ENCODE data around the gene TXNRD2. TPM values are rescaled to one million over a fixed set of nuclear protein-coding genes. Genes with fewer than 3 reads are reported as not detected.
"Not testable (repeated sequence)": the region's sequence is repeated elsewhere in the genome, so short reads cannot be mapped to it uniquely, and the experiment has no call there.

Gene TXNRD2
- total RNA-seq, 3 donors from 2014 or later (not counting 1 experiment from before 2014, with no cell fraction given), result 23.5 to 37.3 (median 24.4) TPM

DNA sequence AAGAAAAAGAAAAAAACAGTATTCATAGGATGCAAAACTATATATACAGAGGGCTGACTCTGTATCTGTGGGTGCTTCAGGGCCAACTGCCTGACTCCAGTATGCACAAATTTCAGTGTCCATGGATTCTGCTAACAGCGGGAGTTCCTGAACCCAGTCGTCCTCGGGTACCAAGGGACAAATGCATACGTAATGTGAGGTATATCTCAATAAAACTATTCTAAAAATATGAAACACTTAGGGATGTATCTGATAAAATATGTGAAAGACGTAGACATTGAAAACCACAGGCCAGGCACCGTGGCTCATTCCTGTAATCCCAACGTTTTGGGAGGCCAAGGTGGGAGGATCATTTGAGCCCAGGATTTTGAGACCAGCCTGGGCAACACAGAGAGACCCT, 13.9 kb downstream of the TXNRD2 start:
- H3K36me3 Mint-ChIP-seq, result no peaks in the 10 kb centered on the region
- H3K27ac Mint-ChIP-seq, result no peak overlapping the region
- ATAC-seq (no peak), DNase-seq (no peak)
- H3K27me3 Mint-ChIP-seq (ENCODE audit: low read depth in 2 of 2), result no peaks in the 10 kb centered on the region
- peaks cover 3% of the 10 kb centered on the region for H3K36me3 ChIP-seq (ENCODE audit: control insufficient read depth, insufficient read depth, low read length)
- no peak overlapping the region for H3K4me3 ChIP-seq (ENCODE audit: low read length)
- H3K4me1 Mint-ChIP-seq, result peaks cover 0 to 6% of the 10 kb centered on the region in 2 donors
- intact Hi-C loops (cut with micrococcal nuclease), result no loop called here
- no peak overlapping the region for H3K27ac ChIP-seq (ENCODE audit: low read length)
- no peaks in the 10 kb centered on the region for H3K9me3 Mint-ChIP-seq
- WGBS (ENCODE audit: insufficient coverage), result 91% methylated on average over 4 of the region's 7 CpGs
- no peaks in the 10 kb centered on the region for H3K27me3 ChIP-seq (ENCODE audit: control insufficient read depth, insufficient read depth, low read length)
- H3K9me3 ChIP-seq (ENCODE audit: control insufficient read depth, insufficient read depth, low read length), result no peaks in the 10 kb centered on the region
- no peaks in the 10 kb centered on the region for H3K4me1 ChIP-seq (ENCODE audit: control insufficient read depth, insufficient read depth, low read length)
- TF ChIP-seq, protein P1, sequence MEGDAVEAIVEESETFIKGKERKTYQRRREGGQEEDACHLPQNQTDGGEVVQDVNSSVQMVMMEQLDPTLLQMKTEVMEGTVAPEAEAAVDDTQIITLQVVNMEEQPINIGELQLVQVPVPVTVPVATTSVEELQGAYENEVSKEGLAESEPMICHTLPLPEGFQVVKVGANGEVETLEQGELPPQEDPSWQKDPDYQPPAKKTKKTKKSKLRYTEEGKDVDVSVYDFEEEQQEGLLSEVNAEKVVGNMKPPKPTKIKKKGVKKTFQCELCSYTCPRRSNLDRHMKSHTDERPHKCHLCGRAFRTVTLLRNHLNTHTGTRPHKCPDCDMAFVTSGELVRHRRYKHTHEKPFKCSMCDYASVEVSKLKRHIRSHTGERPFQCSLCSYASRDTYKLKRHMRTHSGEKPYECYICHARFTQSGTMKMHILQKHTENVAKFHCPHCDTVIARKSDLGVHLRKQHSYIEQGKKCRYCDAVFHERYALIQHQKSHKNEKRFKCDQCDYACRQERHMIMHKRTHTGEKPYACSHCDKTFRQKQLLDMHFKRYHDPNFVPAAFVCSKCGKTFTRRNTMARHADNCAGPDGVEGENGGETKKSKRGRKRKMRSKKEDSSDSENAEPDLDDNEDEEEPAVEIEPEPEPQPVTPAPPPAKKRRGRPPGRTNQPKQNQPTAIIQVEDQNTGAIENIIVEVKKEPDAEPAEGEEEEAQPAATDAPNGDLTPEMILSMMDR (IDR thresholded peaks at IDR 0.05), result no peak
- H3K4me3 Mint-ChIP-seq, result no peak overlapping the region

DNA sequence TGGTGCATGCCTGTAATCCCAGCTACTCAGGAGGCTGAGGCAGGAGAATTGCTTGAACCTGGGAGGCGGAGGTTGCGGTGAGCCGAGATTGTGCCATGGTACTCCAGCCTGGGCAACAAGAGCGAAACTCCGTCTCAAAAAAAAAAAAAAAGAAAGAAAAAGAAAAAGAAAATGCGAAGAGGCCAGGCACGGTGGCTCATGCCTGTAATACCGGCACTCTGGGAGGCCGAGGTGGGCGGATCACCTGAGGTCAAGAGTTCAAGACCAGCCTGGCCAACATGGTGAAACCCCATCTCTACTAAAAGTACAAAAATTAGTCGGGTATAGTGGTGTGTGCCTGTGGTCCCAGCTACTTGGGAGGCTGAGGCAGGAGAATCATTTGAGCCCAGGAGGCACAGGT, 15.6 kb downstream of the TXNRD2 start:
- intact Hi-C loops (cut with micrococcal nuclease); H3K27me3 Mint-ChIP-seq (ENCODE audit: low read depth in 2 of 2); H3K27ac ChIP-seq (ENCODE audit: low read length); H3K4me3 Mint-ChIP-seq; H3K4me3 ChIP-seq (ENCODE audit: low read length); H3K27me3 ChIP-seq (ENCODE audit: control insufficient read depth, insufficient read depth, low read length); DNase-seq; ATAC-seq; H3K36me3 ChIP-seq (ENCODE audit: control insufficient read depth, insufficient read depth, low read length); H3K4me1 Mint-ChIP-seq; H3K9me3 ChIP-seq (ENCODE audit: control insufficient read depth, insufficient read depth, low read length); H3K9me3 Mint-ChIP-seq; H3K4me1 ChIP-seq (ENCODE audit: control insufficient read depth, insufficient read depth, low read length); H3K27ac Mint-ChIP-seq; H3K36me3 Mint-ChIP-seq: not testable (repeated sequence)
- WGBS (ENCODE audit: insufficient coverage), result 82% methylated on average over 11 of the region's 11 CpGs

DNA sequence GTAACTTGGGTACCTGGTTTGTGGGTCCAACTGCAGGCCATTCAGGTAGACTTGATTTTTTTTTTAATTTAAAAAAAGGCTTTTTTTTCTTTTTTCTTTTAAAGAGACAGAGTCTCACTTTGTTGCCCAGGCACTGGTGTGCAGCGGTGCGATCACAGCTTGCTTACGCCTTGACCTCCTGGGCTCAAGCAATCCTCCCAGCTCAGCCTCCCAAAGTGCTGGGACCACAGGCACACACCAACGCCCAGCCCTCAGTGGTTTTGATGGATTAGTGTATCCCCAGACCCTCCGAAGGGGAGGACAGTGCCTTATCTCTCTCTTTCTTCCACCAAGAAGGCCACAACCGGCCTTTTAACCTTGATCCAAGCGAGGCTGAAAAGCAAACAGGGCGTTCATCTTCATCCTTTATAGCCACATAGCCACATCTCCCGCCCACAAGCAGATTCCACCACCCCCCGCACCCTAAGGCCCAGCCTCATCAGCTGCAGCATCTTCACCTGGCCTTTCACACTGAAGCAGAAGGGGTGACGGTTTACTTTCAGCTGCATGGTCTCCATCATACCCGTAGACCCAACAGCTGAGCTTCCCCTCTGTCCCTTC, 17.6 kb downstream of the TXNRD2 start:
- Histone ChIP-seq H3K27me3 (ENCODE audit: control insufficient read depth, insufficient read depth, low read length) (no peaks in the 10 kb centered on the region), H3K4me3 (ENCODE audit: low read length) (no peak overlapping the region), H3K27ac (ENCODE audit: low read length) (no peak overlapping the region), H3K4me1 (ENCODE audit: control insufficient read depth, insufficient read depth, low read length) (no peaks in the 10 kb centered on the region), H3K36me3 (ENCODE audit: control insufficient read depth, insufficient read depth, low read length) (peaks cover 3% of the 10 kb centered on the region), H3K9me3 (ENCODE audit: control insufficient read depth, insufficient read depth, low read length) (no peaks in the 10 kb centered on the region)
- no peak for ATAC-seq
- Mint-ChIP-seq H3K9me3 (no peaks in the 10 kb centered on the region), H3K36me3 (no peaks in the 10 kb centered on the region), H3K4me1 (no peaks in the 10 kb centered on the region), H3K27me3 (ENCODE audit: low read depth in 2 of 2) (no peaks in the 10 kb centered on the region), H3K4me3 (no peak overlapping the region), H3K27ac (no peak overlapping the region)
- WGBS (ENCODE audit: insufficient coverage), result 81% methylated on average over 12 of the region's 12 CpGs
- TF ChIP-seq, protein P1 (IDR thresholded peaks at IDR 0.05), result no peak
- DNase-seq, result no peak
- intact Hi-C loops (cut with micrococcal nuclease), result no loop called here

DNA sequence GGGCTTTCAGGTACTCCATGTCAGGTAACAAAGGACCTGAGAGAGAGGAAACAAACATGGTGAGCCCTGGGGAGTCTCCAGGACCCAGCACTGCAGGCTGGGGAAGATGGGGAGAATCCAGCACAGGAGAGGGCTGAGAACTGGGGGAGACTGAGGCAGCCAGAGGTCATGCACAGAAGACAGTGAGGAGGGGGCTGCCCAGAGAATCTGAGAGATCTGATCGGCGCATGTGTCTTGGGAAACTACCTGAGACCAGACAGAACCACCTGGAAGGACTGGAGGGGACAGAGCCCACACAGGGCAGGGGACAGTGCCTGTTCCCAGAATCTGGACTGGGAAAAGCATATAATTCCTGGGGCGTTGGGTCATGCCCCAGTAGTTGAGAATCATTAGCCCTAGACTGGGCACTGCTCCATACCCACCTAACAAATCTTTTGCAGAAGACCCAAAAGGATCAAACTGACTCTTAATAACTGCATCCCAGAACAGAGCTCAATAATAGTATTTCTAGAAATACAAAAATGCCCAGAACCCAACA, 20.0 kb downstream of the TXNRD2 start:
- H3K4me1 Mint-ChIP-seq, result no peaks in the 10 kb centered on the region
- H3K36me3 ChIP-seq (ENCODE audit: control insufficient read depth, insufficient read depth, low read length), result peaks cover 24% of the 10 kb centered on the region
- TF ChIP-seq, protein P1 (IDR thresholded peaks at IDR 0.05), result no peak
- no peak overlapping the region for H3K27ac ChIP-seq (ENCODE audit: low read length)
- no peak overlapping the region for H3K4me3 Mint-ChIP-seq
- DNase-seq (no peak), ATAC-seq (no peak)
- no peaks in the 10 kb centered on the region for H3K27me3 ChIP-seq (ENCODE audit: control insufficient read depth, insufficient read depth, low read length)
- no peak overlapping the region for H3K27ac Mint-ChIP-seq
- H3K4me1 ChIP-seq (ENCODE audit: control insufficient read depth, insufficient read depth, low read length), result no peaks in the 10 kb centered on the region
- H3K9me3 Mint-ChIP-seq, result no peaks in the 10 kb centered on the region
- 93% methylated on average over 3 of the region's 3 CpGs for WGBS (ENCODE audit: insufficient coverage)
- no peaks in the 10 kb centered on the region for H3K27me3 Mint-ChIP-seq (ENCODE audit: low read depth in 2 of 2)
- intact Hi-C loops (cut with micrococcal nuclease), result no loop called here
- H3K4me3 ChIP-seq (ENCODE audit: low read length), result no peak overlapping the region
- H3K36me3 Mint-ChIP-seq, result no peaks in the 10 kb centered on the region
- H3K9me3 ChIP-seq (ENCODE audit: control insufficient read depth, insufficient read depth, low read length), result no peaks in the 10 kb centered on the region
